HG02852 (cell line): Measurements from ENCODE around the gene PSMC3IP.
"Not testable (repeated sequence)": the region's sequence is repeated elsewhere in the genome, so short reads cannot be mapped to it uniquely, and the experiment has no call there.

Experiments
- ATAC-seq: cut with Tn5 transposase; IDR thresholded peaks from one replicate; pipeline ENCODE4 v1.9.1; 2021; ENCODE audit warnings: mild to moderate bottlenecking, moderate library complexity; ENCODE audit not compliant: unreplicated experiment

Gene PSMC3IP, protein sequence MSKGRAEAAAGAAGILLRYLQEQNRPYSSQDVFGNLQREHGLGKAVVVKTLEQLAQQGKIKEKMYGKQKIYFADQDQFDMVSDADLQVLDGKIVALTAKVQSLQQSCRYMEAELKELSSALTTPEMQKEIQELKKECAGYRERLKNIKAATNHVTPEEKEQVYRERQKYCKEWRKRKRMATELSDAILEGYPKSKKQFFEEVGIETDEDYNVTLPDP

DNA sequence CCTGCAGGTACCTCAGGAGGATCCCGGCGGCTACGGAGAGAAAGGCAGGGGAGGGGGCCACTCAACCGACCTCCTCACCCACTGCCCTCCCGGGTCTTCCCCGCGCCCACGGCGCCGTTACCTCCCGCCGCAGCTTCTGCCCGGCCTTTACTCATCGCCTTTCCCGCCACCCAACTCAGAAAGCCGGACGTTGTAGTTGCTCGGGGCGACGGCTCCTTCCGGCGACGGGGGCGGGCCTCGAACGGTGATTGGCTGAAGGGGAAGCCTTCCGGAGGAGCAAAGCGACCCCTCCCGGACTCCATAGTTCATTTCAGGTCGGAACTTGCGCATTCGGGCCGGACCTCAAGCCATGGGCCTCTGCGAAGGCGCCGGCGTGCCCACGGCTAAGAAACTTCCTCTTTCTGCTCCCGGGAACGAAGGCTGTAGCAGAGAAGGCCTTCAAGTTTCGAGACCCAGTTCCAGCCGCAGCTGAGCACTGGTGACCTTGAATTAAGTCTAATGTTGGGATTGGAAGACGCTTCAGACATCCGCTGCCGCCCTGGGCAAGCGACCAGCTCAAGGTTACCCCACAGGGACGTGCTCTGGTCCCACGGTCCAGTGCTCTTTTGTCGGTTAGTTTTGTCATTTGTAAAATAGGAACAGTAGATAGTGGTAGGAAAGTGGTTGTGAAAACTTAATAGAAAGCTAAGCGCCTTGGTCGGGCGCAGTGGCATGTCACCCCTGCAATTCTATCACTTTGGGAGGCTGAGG lies at the start of gene PSMC3IP:
TSS of gene PSMC3IP (minus strand) at position 198 of the 750 bp plus-strand sequence. CDS start at position 155, 43 bp downstream.
- ATAC-seq = peak; percentile 64

DNA sequence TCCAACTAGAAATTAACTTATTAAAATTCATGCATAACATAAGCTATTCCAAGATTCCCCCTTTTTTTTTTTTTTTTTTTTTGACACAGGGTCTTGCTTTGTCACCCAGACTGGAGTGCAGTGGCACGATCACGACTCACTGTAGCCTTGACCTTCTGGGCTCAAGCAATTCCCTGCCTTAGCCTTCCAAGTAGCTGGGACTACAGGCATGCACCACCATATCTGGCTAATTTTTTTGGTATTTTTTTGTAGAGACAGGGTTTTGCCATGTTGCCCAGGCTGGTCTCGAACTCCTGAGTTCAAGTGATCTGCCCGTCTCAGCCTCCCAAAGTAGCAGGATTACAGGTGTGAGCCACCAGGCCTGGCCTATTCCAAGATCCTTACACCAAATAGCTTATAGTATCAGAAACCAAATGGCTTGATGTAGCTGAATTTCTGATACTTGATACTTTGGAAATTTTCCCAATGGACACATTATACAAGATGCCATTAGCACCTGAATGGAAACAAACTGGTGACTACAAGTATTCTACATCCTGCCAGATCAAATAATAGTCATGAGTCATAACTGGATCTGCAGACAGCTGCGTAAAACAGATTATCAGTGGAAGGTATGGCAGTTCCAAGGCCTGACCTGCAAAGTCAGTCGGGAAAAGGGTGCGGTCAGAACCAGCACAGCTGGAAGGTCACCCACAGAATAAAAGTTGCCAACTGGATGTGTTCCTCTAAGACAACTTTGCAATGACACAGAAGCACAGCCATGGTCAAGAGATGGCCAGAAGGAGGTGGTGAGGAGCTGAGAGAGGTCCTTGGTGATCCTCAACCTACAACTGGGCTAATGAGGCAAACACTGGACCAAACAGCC lies 46.4 kb upstream of the PSMC3IP start:
- no peak for ATAC-seq

DNA sequence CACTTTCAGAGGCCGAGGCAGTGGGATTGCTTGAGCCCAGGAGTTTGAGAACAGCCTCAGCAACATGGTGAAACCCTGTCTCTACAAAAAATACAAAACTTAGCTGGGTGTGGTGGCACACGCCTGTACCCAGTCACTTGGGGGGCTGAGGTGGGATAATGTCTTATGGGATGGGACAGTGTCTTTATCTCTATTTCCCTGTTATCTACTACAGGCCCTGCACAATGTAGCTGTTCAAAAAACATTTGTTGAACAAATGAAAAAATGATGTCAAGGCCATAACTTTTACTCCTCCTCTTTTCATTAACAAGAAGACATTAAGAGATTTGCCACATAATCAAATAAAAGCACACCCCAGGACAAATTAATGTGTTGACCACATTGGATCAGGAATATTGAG lies 45.7 kb upstream of the PSMC3IP start:
- ATAC-seq = no peak

DNA sequence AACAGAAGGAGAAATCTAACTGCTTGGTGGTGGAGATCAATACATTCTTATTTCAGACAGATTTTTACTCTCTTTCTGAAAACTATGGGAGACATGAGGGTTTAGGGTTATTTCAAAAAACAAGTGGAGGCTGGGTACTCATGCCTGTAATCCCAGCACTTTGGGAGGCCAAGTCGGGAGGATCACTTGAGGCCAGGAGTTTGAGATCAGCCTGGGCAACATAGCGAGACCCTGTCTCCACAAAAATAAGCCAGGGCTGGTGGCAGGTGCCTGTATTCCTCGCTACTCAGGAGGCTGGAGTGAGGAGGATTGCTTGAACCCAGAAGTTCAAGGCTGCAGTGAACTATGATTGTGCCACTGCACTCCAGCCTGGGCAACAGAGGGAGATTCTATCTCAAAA lies 44.5 kb upstream of the PSMC3IP start:
- not testable (repeated sequence) for ATAC-seq

DNA sequence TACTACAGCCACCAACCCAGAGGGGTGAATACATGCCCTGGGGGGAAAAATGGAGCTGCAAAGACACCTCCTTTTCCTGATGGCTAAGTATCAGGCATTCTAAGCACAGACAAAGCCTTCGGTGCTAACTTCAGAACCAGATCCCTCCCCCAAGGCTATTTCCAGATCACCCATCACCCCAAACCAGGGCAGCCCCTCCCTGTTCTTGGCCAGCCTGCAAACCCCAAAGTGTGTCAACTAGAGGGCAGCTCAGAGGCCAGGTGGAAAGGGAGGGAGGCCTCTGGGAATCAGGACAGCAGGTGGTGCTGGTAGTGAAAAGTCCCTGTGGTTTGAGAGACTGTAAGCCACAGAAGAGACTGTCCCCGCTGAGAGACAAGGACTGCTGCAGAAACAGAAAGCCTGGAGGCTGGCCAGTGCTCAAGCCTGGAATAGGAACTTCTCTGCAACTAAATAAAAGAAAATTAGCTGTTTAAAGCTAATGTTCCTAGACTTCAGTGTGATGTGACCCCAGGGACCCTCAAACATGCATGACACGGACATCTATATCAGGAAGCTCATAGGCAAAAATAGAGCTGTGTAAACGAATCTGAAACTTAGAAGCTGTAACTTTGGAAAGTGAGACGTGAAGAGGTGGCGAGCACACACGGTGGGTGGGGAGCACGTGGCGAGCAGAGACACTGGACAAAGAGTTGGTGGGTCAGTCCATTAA lies 41.1 kb upstream of the PSMC3IP start:
- ATAC-seq = peak; percentile 76

DNA sequence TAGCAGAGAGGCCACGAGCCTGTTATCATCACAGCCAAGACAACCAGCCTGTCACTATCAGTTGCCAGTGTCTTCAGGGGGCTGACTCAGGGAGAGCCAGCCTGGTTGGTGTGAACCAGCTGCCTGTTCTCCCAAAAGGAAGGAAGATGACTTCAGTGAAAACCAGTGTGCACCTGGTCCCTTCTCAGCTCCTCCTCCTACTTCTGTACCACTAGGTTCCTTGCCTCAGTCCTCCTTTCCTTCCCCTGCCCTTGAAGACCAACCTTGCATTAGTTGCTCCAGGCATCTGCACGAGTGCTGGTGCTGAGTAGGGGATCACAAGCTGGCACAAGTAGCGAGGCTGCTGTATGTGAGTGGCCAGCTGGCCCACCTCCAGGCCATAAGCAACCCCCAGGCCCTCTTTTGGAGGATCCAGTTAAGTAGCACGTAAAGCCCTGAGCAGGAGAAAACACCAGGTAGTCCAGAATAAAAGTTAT lies 40.5 kb upstream of the PSMC3IP start:
- ATAC-seq = peak; percentile 9

DNA sequence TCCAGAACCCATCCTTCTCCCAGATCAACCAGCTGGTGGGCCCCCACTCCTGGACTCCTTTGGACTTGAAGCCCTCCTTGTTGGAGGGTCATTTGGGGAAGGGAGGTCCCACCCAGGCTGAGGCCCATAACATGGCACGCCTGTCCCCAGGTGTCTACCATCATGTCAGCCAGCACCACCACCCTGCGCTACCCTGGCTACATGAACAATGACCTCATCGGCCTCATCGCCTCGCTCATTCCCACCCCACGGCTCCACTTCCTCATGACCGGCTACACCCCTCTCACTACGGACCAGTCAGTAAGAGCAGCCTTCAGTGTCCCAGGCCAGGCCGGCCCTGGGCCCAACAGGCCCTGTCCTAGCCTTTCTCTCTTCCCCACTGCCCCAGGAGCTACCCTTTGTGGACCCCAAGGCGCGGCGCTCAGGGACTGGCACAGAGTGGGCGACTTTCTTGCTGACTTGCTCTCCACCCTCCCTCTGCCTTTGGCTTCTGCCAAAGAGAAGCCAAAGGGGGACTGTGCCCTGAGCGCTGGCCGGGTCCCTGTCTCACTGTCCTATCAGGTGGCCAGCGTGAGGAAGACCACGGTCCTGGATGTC lies 36.3 kb upstream of the PSMC3IP start:
- no peak for ATAC-seq

DNA sequence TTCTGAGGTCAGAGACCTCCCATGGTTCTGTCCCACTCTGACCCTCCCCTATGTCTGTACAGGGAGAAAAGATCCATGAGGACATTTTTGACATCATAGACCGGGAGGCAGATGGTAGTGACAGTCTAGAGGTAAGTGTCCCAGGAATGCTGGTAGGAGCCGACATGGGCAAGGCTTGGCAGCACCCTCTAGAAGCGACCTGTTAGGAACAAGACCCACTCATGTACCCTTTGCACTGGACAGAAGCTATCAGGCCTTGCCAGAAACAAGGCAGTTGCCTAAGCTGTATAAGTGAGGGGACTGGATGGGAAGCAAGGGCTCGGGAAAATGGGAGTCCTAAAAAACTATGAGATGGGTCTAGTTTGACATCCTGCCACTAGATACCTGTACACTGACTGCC lies 34.5 kb upstream of the PSMC3IP start:
- no peak for ATAC-seq

DNA sequence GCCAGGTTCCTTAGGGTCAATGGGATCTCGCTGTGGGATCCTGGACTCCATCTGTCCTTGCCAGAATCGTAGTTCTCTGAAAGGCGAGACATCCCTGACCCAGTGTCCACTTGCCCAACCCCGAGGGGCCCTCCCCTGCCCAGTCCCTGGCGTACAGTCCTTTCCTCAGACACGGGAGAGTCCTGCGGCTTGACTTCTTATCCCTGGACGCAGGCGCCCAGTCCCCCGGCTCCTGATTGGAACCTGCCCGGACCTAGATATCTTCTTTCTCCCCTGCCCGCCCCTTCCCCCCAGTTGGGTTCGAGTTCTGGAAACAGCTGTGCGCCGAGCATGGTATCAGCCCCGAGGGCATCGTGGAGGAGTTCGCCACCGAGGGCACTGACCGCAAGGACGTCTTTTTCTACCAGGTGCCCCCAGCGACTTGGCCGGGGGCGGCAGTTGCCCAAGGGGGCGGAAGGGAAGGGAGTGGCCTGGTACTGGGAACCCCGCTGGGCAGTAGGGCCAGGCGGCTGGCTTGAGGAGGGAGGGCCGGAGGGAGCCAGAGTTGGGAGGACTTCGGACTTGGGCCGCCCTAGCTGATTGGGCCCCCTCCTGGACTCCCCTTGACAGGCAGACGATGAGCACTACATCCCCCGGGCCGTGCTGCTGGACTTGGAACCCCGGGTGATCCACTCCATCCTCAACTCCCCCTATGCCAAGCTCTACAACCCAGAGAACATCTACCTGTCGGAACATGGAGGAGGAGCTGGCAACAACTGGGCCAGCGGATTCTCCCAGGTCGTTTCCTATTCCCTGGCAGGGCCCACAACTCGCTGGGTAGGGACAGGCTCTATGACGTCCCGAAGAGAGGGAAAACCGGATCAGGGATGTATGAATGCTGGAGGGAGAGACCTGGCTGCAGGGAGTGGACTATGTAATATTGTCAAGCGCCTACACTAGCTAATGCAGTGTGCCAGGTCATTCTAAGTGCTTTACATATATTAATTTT lies 32.6 kb upstream of the PSMC3IP start:
- not testable (repeated sequence) for ATAC-seq

DNA sequence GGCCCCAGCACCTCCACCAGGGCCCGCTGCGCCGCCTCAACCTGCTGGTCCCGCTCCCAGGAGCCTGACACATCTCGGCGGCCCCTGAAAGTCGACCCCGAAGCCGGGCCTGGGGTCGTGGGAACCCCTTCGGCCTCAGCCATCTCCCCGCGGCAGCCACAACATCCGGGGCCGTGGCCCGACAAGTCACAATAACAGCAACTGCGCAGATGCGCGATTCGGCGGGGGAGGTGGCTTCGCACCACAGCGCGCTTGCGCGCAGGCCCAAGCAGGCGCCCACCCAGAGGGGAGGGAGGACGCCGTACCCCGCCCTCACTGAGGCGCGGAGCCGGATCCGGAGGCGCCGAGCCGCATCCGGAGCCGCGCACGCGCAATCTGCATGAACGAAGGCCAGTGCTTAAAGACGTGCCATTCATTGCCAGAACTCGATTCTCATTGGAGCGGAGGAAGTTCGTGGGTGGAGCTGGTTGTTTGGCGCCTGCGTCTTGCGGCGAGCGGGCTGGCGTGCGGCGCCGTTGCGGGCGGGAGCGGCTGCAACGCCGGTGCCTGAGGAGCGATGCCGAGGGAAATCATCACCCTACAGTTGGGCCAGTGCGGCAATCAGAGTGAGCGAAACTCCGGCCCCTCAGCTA lies 31.8 kb upstream of the PSMC3IP start, which contains the start of the genes RETREG3 and TUBG1:
TSS of gene RETREG3 (minus strand) at position 193 of the 632 bp plus-strand sequence. CDS start at position 143, 50 bp downstream.
TSS of gene TUBG1 (plus strand) at position 502 of the 632 bp plus-strand sequence. CDS start at position 557, 55 bp downstream.
- peak; percentile 82 for ATAC-seq

DNA sequence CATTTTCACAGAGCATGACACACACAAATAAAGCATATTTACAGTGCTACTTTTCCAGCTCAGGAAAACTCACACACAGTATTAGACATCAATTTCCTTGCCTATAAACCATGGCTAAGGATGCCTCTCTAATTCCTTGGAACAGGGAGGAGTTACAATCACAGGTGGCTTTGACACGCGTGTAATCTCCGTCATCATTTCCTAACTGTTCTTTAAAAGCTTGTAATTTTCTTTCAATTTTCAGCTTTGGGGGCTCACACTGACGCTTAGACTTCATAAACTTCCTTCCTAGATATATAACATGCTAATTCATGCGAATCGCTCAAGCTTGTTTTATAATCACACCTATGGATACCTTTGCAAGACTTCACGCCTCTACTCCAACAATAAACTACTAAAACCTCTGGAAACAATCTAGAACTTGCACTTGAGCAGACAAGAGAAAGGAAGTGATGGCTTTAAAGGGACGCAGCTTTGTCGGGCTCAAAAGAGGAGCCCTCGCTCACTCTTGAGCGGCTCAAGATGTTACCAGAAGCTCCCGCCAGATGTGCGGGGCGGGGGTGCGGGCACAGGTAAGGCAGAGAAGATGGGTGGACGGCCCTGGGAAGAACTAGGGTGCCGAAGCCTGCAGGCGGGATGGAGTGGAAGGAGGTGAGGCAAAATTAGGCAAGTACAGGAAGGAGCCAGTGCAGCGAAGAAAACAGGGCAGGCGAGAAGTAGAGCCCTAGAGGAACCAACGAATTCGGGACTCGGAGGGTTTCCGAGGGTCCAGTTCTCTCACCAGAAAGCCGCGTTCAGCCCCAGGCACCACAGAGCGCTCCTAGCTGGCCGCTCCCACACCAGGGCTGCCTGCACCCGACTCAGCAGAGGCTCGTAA lies 31.0 kb upstream of the PSMC3IP start:
- ATAC-seq = peak; percentile 38

DNA sequence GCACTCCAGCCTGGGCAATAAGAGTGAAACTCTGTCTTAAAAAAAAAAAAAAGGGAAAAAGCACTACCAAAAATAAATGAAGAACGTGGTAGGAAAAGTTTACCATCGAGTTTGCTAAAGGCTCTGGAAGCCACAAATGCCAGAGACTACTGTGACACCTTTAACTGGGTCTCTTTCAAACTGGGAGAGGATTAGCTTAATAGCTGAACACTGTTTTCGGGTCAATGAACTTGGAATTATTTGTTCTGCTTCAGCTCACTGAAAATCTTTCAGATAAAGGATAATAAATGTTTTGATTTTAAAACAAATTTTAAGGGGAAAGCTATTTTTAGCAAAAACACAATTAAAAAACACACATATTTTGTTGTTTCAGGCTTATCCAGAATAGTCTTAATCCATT lies 30.2 kb upstream of the PSMC3IP start:
- ATAC-seq = no peak

DNA sequence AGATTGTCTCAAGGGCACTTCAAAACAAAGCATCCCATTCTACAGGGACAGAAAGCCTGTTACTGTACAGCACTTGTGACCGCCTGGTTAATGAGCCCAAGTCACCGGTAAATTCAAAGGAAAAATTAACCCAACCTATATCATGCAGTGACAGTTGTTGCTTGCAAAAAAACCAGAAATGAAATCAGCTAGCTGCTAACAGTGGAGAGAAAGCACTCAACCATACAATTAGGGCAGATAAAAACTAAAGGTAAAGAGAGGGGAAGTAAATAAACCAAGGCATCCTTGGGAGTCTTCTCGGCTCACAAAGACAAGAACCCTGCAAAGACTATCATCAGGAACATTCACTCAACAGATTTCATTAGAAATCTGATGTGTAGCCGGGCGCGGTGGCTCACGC lies 25.8 kb upstream of the PSMC3IP start:
- no peak for ATAC-seq

DNA sequence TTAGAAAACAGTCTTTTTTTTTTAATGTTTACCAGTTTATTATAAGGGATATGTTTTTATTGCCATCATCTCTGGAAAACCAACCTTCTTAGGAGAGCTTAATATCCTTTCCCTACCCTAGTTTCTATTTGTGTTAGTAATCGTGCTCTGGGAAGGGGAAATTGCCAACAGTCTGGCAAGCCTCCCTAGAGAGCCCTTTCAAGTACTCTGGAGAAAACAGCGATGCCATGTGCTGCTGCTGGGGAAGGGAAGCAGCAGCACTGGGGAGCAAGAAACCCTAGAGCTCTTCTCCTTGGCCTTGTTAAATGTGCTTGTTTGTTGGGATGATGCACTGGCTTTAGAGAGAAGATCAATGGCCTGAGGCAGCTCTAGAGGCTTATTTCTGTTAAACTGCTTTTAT lies 21.4 kb upstream of the PSMC3IP start:
- ATAC-seq = no peak

DNA sequence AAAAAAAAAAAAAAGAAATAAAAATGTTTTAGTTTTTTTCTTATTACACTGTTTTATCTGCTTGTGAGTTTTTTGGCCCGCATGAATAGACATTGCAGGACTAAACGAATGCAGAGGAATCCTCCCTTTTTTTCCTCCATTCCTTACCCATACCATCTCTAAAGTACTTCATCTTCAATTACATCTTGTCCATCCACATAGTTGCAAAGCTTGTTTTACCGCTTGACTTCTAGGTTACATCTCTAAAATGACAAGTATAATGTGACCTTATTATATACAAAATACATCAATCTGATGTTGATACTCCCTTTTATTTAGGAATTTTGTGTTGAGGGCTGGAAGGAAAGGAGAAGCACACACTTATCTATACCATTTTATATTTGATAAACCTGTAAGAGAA lies 18.9 kb upstream of the PSMC3IP start:
- no peak for ATAC-seq

DNA sequence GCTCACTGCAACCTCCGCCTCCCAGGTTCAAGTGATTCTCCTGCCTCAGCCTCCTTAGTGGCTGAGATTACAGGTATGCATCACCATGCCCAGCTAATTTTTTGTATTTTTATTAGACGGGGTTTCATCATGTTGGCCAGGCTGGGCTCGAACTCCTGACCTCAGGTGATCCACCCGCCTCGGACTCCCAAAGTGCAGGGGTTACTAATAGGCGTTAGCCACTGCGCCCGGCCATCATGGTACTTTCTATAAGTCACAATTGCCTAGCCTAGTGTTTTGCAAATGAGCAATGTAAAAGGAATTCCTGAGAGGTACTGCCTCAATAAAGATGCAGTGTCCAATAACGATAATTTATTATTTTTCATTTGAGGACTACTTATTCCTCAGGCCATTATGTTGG lies 13.9 kb upstream of the PSMC3IP start:
- no peak for ATAC-seq

DNA sequence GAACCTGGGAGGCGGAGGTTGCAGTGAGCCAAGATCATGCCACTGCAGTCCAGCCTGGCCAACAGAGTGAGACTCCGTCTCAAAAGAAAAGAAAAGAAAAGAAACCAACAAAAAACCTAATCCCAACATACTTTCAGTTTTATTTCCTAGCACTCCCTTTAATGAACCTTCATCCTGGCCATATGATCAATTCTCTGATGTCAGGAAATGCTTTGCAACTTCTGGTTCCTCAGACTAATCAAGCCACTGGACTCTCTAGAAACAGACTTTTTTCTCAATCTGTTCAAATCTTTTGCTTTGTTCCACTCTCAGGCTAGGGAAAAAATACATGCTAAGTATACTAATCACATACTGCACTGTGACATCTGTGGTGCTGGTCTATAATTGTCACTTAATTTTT lies 13.4 kb upstream of the PSMC3IP start:
- ATAC-seq = no peak
